Glomerular visceral epithelial cell (primary cell): ENCODE data around the gene FHIP1A.

Experiments used
- DNase-seq: peaks from one replicate; pipeline ENCODE4 v3.0.0-alpha.2; 2016; ENCODE audit errors: extremely low spot score

Gene FHIP1A

DNA sequence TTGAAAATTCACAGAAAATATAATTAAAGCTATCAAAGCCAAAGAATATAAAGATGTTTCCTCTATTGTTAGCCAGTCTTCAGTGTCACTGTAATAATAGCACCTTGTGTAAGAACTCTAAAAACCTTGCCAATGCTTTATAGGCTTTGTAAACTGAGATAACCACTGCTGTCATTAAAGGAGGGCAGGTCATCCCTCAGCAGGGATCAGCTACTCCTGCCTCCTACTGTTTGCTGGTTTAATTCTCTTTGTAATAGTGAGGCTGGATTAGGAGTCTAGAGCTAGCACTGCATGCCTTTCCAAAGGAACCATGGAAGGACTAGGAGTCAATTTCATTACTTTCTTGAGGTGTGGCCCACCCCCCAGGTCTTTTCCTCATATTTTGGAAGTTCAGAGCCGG lies 46.2 kb downstream of the FHIP1A start:
- no peak for DNase-seq

DNA sequence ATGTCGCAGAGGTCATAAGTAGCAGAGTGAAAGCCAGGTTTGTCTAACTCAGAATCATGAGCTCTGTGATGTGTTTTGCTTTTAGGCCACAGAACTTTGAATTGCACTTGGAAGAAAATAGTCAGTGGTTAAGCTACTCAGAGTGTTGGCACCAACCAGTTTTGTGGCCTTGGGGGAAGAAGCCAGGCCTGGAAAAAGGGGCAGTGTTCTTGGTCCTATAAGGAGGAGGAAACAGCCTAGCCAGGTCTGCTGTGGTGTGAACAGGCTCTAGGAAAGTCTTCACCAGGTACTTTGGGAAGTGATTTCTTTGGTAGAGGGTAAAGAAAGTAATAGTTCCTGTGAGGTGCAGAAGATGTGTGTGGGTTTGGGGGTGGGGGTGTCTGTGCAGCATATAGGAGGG lies 49.2 kb downstream of the FHIP1A start:
- no peak for DNase-seq
